ENCODE results near the gene C9orf50. TPM values are rescaled to one million over a fixed set of nuclear protein-coding genes. Genes with fewer than 3 reads are reported as not detected.
"Not testable (repeated sequence)": the region's sequence is repeated elsewhere in the genome, so short reads cannot be mapped to it uniquely, and the experiment has no call there.

The C9orf50 gene
- total RNA-seq, 1 experiment from 2014 or later = not detected

- DNase-seq (ENCODE audit: low read depth) = peak; percentile 67
Measured at GRCh38 chr9:129610473-129611306, 10.2 kb downstream of the C9orf50 start.

- no peak for DNase-seq (ENCODE audit: low read depth)
Measured at GRCh38 chr9:129610213-129610472, 10.8 kb downstream of the C9orf50 start.

DNA sequence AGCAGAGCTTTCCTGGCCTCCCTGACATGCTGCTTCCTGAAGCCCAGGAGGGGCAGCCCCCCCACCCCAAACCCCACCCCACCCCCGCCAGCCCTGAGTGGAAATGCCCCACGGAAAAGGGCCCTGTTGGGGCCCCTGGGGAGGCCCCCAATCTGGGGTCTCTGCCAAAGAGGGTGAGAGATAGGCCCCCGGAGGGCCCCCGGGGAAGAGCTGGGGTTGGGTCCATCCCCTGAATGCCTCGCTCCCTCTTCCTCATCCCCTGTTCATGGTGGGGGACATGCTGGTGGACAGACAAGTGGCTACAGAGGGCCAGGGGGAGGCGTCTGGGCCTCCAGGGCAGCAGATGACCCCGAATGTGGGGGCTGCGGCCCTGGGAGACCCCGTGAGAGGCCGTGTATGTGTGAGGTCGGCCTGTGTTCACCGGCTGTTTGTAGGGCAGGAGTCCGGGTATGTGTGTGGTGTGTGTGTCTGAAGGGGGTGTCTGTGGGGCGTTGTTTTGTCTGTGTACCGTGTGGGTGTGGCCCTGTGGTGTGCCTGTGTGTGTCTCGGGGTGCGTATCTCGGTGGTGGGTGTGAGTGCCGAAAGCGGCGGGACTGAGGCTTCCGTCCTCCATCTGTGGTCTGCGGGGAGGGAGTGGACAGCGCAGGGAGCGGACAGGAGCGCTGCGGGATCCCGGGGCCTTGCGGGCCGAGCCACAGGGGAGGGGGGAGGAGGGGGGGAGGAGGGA is 11.3 kb downstream of the C9orf50 start:
- DNase-seq (ENCODE audit: low read depth) = peak; percentile 61

DNA sequence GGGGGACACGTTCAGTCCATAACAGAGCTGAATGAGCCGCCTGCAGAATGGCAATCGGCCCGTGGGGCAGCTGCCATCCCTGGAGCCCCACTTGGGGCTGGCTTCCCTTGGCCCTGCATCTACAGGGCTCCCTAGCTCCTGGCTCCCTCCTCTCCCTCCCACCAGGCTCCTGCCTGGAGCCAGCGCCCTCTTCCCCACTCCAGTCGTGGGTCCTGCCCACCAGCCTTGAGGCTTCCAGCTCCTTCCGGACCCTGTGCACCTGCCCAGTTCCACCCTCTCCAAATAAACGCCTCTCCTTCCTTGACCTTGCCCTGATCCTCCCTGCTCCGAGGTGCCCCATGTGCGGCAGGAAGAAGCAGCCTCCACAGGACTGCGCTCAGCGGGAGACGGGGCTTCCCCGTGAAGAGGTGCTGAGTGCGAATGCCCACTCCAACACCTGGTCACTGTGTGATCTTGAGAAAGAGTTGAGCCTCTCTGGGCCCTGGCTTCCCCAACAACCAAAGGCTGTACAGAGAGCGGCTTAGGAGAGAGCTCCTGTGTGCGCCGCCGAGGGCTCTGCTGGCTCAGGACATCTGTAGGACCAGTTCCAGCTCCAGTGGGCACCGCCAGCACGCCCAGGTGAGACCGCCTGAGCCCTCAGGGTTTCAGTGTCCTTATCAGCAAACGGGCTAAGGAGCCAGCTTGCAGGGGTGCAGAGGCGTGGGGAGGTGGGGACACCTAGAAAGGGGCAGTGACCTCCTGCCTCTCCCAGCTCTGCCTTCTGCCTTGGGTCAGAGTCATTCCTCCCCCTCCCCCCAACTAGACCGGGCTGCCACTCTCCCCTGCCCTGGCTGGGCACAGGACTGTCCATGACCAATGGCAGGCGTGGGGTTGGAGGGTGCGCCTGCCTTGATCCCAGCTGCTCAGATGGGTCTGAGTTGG is 12.1 kb downstream of the C9orf50 start:
- peak; percentile 43 for DNase-seq (ENCODE audit: low read depth)

DNA sequence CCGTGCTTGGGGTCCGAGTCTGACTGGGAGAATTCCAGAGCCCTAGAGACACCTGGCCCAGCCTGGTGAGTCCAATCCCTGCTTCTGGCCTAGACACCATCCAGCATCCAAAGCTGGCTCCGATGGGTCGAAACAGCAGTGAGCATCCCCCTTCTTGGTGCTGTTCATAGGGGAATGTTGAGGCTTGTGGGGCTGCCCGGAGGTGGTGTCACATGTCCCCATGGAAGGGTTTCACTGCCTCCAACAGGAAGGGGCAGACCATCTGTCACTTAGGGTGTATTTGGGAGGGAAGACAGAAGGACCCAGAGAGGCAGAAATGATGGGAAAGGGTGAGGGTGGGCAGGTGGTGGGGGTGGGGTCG is 13.9 kb downstream of the C9orf50 start:
- DNase-seq (ENCODE audit: low read depth) = no peak

DNA sequence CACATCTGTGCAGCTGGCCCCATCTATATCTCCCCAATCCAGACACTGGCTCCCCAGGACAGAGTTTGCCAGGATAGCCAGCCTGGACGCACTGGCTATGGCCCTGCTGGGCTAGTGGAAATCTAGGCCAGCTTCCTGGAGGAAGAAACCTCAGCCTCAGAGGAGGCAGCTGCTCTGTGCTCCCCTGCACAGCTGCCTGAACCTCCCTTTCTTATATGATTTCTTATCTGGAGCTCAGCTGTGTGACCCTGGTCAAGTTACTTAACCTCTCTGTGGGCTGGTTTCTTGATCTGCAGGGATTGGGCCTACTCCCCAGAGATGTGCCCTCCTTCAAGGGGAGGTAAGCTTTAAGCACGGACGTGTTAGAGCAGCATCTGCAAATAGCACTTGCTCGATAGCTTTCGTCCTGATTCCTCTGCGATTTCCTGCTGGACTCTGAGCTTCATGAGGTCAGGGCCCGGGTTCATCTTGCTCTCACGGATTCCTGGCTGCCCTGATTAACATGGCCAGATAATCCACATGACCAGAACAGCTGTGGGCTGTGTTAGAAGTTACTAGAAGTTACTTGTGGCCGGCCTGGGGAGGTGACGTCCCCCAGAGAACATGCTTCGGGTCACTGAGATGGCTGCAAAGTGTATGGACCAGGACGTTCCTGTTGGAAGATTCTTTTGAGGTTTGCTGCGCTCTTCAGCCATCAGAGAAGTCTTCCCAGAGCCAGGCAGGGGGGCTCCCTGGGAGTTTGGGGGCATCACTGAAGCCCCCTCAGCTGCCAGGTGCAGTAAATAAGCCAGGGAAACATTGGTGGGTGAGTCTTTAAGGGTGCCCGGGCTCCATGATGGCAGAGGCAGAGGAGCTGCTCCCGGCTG is 14.5 kb downstream of the C9orf50 start:
- no peak for DNase-seq (ENCODE audit: low read depth)

GRCh38 chr9:129604766-129605163 is 16.1 kb downstream of the C9orf50 start:
- DNase-seq (ENCODE audit: low read depth) = no peak

DNA sequence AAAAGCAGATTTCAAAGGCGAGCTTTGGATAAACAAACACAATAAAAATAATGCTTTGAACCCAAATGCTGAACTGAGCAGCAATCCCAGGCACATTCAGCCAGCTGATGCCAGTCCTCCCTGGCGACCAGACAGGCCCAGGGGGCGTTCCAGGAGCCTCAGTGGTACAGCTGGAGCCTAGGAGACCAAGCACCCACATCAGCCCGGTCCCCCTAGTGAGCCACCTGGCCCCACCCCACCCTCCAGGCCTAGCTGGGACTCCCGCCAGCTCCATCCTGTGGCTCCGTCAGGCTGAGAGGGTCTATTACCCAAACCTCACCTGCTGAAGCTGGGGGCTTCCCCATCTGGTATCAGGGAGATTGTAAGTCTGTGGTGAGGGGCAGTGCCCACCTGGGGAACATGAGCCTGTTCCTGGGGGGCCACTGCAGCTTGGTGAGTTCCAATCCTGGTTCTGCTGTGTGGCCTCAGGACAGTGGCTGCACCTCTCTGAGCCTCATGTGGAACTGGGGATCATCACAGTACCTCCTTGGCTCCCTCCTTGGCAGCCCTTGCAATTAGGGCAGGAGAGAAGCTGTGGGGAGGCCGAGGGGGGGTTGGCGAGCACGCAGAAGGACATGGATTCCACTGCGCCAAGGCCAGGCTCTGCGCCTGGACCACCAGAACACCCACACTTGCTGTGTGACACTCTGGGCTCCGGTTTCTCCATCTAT is 16.7 kb downstream of the C9orf50 start:
- DNase-seq (ENCODE audit: low read depth) = no peak

DNA sequence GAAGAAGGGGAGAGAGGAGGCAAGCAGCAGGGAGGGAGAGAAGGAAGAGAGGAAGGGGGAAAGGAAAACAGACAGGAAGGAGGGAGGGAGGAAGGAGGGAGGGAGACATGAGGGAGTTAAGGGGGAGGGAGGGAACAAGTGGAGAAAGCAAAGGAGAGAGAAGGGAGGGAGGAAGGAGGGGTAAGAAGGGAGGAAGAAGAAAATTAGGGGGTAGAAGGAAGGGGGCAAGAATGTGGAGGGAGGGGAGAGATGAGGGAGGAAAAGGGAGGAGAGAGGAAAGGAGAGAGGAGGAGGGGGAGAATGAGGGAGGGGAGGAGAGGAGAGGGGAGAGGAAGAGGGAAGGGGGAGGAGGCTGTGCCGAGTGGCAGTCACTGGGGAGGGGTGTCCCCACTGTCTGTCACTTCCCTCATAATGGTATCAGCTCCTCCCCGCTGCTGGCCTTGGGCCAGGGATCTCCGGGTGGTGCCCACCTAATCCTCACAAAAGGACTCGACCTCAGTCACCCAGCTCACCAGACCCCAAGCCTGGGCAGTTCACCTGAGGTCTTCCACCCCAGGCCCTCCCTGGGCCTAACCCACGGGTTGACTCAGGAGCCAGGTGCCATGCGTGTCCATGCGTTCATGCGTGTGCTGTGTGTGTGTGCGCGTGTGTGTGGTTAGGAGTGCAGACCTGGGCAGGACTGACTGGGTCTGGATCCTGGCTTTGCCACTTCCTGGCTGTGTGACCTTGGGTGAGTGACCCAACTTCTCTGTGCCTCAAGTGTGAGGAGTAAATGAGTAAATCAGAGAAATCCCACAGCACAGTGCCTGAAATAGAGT is 18.1 kb downstream of the C9orf50 start:
- no peak for DNase-seq (ENCODE audit: low read depth)

GRCh38 chr9:129601082-129601674 is 19.7 kb downstream of the C9orf50 start:
- no peak for DNase-seq (ENCODE audit: low read depth)

GRCh38 chr9:129598089-129598596 is 22.8 kb downstream of the C9orf50 start:
- DNase-seq (ENCODE audit: low read depth) = no peak

DNA sequence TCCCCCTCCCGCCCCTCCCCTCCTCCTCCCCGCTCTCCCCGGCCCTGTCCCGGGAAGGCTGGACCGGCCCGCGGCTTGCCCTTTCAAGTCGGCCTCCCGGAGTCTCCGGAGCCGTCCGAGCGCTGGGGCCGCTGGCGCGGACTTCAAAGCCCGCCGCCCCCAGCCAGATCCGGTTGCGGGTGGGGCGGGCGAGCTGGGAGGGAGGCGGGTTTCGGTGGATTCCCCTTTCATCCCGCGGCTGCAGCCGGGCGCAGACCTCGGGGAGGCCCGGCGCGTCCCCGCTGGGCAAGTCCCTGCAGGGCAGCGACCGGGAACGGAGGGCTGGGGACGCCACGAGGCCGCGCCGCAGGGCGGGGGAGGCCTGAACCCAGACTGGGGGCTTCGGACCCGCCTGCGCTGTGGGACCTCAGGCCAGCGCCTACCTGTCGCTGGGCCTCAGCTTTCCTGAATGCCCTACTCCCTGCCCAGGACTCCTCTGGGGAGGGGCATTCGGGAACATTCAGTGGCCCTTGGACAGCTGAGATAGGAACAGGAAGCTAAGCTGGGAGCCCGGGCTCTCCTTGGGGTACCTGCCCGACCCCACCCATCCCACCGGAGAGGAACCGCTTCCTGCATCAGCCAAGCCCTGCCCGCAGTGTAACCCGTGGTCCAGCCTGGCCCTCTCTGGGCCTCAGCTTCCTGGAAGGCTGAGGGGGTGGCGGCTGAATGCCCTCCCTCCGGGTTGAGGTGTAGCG is 23.4 kb downstream of the C9orf50 start:
- no peak for DNase-seq (ENCODE audit: low read depth)

DNA sequence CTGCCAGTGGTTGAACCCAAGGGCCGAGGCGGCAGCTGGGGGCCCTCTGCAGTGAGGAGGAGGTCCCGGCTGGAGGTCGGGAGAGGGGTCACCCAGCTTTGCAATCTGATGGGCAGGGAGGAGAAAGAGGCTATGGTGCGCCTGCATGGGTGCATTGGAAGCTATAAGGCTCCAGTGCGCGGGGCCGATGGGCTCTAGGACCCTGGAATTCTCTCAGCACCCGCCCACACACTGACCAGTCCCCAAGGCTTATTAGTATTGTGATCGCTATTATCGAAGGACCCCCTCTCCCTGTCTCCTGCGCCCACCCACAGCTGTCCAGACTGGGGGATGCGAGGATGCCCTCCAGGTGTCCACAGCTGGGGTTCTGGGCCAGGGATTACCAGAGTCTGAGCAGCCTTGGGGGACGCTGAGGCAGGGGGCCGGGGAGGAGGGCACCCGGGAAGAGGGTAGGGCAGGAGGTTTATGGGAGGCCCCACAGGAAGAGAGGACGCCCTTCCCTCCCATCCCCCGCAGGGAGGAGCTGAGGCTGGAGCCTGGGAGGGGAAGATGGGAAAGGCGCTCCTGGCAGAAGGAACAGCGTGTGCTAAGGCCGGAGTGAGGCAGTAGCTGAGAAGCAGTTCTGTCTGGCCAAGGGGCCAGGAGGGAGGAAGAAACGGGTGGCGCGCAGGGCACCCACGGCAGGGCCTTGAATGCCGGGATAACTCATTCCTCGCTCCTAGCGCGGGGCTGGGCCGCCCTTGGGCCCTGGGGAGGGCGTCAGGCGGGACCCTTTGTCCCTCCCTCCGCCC is 24.2 kb downstream of the C9orf50 start:
- DNase-seq (ENCODE audit: low read depth) = no peak

- no peak for DNase-seq (ENCODE audit: low read depth)
Measured at GRCh38 chr9:129595903-129596540, 24.9 kb downstream of the C9orf50 start.

GRCh38 chr9:129595311-129595741 is 25.6 kb downstream of the C9orf50 start:
- peak; percentile 75 for DNase-seq (ENCODE audit: low read depth)

DNA sequence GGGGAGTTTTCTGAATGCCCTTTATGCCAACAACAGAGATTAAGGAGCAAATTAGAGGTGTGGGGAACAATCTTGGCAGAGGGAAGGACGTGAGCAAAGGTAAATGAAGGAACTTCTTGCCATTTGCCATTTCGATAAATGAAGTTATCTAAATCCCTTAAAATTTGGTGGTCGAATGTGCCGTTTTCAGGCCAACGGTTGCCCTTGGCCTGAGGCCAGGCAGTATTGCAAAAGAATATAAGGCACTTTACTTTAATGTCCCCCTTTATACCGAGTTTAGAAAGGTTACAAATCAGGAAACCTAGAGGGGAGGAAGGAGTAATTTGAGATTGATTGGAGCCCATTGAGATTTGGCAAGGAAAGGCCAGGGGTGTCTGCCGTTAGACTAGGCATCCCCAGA is 26.3 kb downstream of the C9orf50 start:
- DNase-seq (ENCODE audit: low read depth) = no peak

- not testable (repeated sequence) for DNase-seq (ENCODE audit: low read depth)
Measured at GRCh38 chr9:129592790-129593189, 28.1 kb downstream of the C9orf50 start.
